Gastroesophageal sphincter (tissue), 3 donors: ENCODE data around the gene CCDC91.
"Not testable (repeated sequence)": the region's sequence is repeated elsewhere in the genome, so short reads cannot be mapped to it uniquely, and the experiment has no call there.

Experiments used
- CTCF ChIP-seq, 4 experiments: fragments of 200-600 bp in 2 of 4; fragments of 450-650 bp in 2 of 4; sonication (generic) in 1 of 4; IDR thresholded peaks; one replicate each; pipeline ENCODE4 v1.5.1; 2017 to 2019; ENCODE audit warnings: antibody characterized with exemption in 4 of 4, mild to moderate bottlenecking in 2 of 4, moderate library complexity in 2 of 4
- POLR2A ChIP-seq, 2 donors: fragments of 450-650 bp; IDR thresholded peaks; one replicate each; pipeline ENCODE4 v1.6.1; 2017; ENCODE audit warnings: antibody characterized with exemption in 2 of 2, mild to moderate bottlenecking in 2 of 2, moderate library complexity in 1 of 2
- POLR2AphosphoS5 ChIP-seq: sonication (generic); formaldehyde crosslinking; IDR thresholded peaks from one replicate; pipeline ENCODE4 v1.6.1; 2017; ENCODE audit warnings: antibody characterized with exemption

- not testable (repeated sequence) for TF ChIP-seq CTCF (IDR thresholded peaks at IDR 0.05); POLR2AphosphoS5; POLR2A (IDR thresholded peaks at IDR 0.05)
Observed at GRCh38 chr12:28476206-28476605, 285.9 kb downstream of the CCDC91 start.
